CD14-positive monocyte (primary cell): ENCODE measurements around the gene RPE. TPM values are rescaled to one million over a fixed set of nuclear protein-coding genes. Genes with fewer than 3 reads are reported as not detected.

Experiments used
- DNase-seq, 3 donors: peaks; one replicate each; pipeline ENCODE4 v3.0.0-alpha.2; 2011 to 2022
- H2AFZ ChIP-seq: 2 replicates; pipeline ENCODE4 v1.6.0; 2012; ENCODE audit warnings: mild to moderate bottlenecking, low read depth, low read length, inconsistent platforms; ENCODE audit not compliant: insufficient read depth, poor library complexity, severe bottlenecking
- H3K27ac ChIP-seq, 2 donors: 1 replicate in 1 of 2; 2 replicates in 1 of 2; pipeline ENCODE4 v1.5.1; 2012 to 2013; ENCODE audit warnings: low read length in 2 of 2, control low read depth in 1 of 2, inconsistent platforms in 1 of 2, low read depth in 1 of 2, mild to moderate bottlenecking in 1 of 2
- H3K27me3 ChIP-seq, 2 donors: one replicate each; pipeline versions ENCODE4 v1.6.0 to v1.6.1; 2011 to 2013; ENCODE audit warnings: low read length in 2 of 2; ENCODE audit not compliant: control insufficient read depth in 2 of 2, insufficient read depth in 2 of 2
- H3K36me3 ChIP-seq, 2 donors: replicated peaks in 1 of 2; 1 replicate in 1 of 2; 2 replicates in 1 of 2; pipeline versions ENCODE4 v1.5.1 to v1.6.1; 2012 to 2013; ENCODE audit warnings: low read length in 2 of 2, control low read depth in 1 of 2, inconsistent platforms in 1 of 2, mild to moderate bottlenecking in 1 of 2; ENCODE audit not compliant: insufficient read depth in 2 of 2, control insufficient read depth in 1 of 2
- H3K4me1 ChIP-seq, 2 donors: 1 replicate in 1 of 2; 2 replicates in 1 of 2; pipeline versions ENCODE4 v1.5.1 to v1.6.1; 2012 to 2013; ENCODE audit warnings: low read length in 2 of 2, control low read depth in 1 of 2, inconsistent platforms in 1 of 2, mild to moderate bottlenecking in 1 of 2, moderate library complexity in 1 of 2; ENCODE audit not compliant: insufficient read depth in 2 of 2, control insufficient read depth in 1 of 2
- H3K4me2 ChIP-seq: replicated peaks from 2 replicates; pipeline ENCODE3; 2012; ENCODE audit warnings: low read length, moderate library complexity, mild to moderate bottlenecking; ENCODE audit not compliant: poor library complexity, severe bottlenecking; ENCODE audit errors: extremely low read depth
- H3K4me3 ChIP-seq, 3 experiments: fragments of 200-600 bp in 1 of 3; sonication (generic) in 1 of 3; replicated peaks in 1 of 3; 1 replicate in 2 of 3; 2 replicates in 1 of 3; pipeline ENCODE4 v1.5.1; 2011 to 2013; ENCODE audit warnings: low read length in 3 of 3, mild to moderate bottlenecking in 3 of 3, control low read depth in 2 of 3, low read depth in 2 of 3, inconsistent platforms in 1 of 3, moderate library complexity in 1 of 3
- H3K79me2 ChIP-seq: 2 replicates; pipeline ENCODE4 v1.6.0; 2012; ENCODE audit warnings: mild to moderate bottlenecking, control low read depth, inconsistent platforms, low read length, moderate library complexity; ENCODE audit not compliant: insufficient read depth
- H3K9ac ChIP-seq: 2 replicates; pipeline ENCODE4 v1.6.0; 2017; ENCODE audit warnings: low read length, mild to moderate bottlenecking; ENCODE audit not compliant: insufficient read depth, poor library complexity, severe bottlenecking
- H3K9me3 ChIP-seq, 2 donors: replicated peaks in 1 of 2; 1 replicate in 1 of 2; 2 replicates in 1 of 2; pipeline versions ENCODE4 v1.5.1 to v1.6.1; 2012 to 2013; ENCODE audit warnings: low read length in 2 of 2, control low read depth in 1 of 2; ENCODE audit not compliant: control insufficient read depth in 1 of 2, insufficient read depth in 1 of 2
- H4K20me1 ChIP-seq: 2 replicates; pipeline ENCODE4 v1.6.0; 2012; ENCODE audit warnings: mild to moderate bottlenecking, low read length, control low read depth, moderate library complexity; ENCODE audit not compliant: insufficient read depth
- H3K27ac Mint-ChIP-seq, 7 donors: one replicate each; pipeline ENCODE4 v1.8.0; 2020; ENCODE audit warnings: mild to moderate bottlenecking in 7 of 7, mixed read lengths in 7 of 7, moderate library complexity in 6 of 7, inconsistent platforms in 2 of 7
- H3K27me3 Mint-ChIP-seq, 3 donors: one replicate each; pipeline ENCODE4 v1.8.0; 2021 to 2022; ENCODE audit warnings: low read depth in 3 of 3, mild to moderate bottlenecking in 3 of 3, mixed read lengths in 3 of 3, moderate library complexity in 3 of 3, inconsistent platforms in 1 of 3
- H3K36me3 Mint-ChIP-seq, 2 donors: one replicate each; pipeline ENCODE4 v1.8.0; 2020; ENCODE audit warnings: mixed read lengths in 2 of 2, inconsistent platforms in 1 of 2, mild to moderate bottlenecking in 1 of 2
- H3K4me1 Mint-ChIP-seq: one replicate; pipeline ENCODE4 v1.8.0; 2020; ENCODE audit warnings: mild to moderate bottlenecking, mixed read lengths
- H3K4me3 Mint-ChIP-seq, 2 donors: one replicate each; pipeline ENCODE4 v1.8.0; 2020; ENCODE audit warnings: mild to moderate bottlenecking in 2 of 2, mixed read lengths in 2 of 2, moderate library complexity in 1 of 2
- H3K9me3 Mint-ChIP-seq, 7 donors: one replicate each; pipeline ENCODE4 v1.8.0; 2020 to 2022; ENCODE audit warnings: mixed read lengths in 7 of 7, mild to moderate bottlenecking in 6 of 7, moderate library complexity in 6 of 7, inconsistent platforms in 2 of 7
- WGBS: methylation state at CpG from one replicate; pipeline ENCODE4 v1.1.5; 2013; ENCODE audit warnings: missing lambda C conversion rate; ENCODE audit not compliant: insufficient coverage; 5-methylcytosine and 5-hydroxymethylcytosine counted together
- intact Hi-C, 2 donors: fragments of 100-400 bp; cut with micrococcal nuclease; formaldehyde crosslinking; loops; one replicate each; pipeline versions ENCODE4 v1.15.0 to v1.15.1; 2023
- polyA plus RNA-seq, 3 donors: library from polyadenylated mRNA; depleted of rRNA in 1 of 3; unstranded in 2 of 3; stranded (reverse) in 1 of 3; fragments of 300-500 nt in 2 of 3; fragments of >200 nt in 1 of 3; fragmentation: Illumina TruSeq in 2 of 3; gene quantifications; 1 replicate in 2 of 3; 2 replicates in 1 of 3; pipeline ENCODE4 v1.2.3, GENCODE V29; 2012 to 2021
- TF ChIP-seq, protein P1 (sequence below): fragments of 200-600 bp; IDR thresholded peaks from one replicate; pipeline ENCODE4 v1.8.0; 2022; ENCODE audit warnings: antibody characterized with exemption, mild to moderate bottlenecking

The RPE gene
- polyA plus RNA-seq, 3 donors, result 32.3 to 38.1 (median 33.8) TPM

DNA sequence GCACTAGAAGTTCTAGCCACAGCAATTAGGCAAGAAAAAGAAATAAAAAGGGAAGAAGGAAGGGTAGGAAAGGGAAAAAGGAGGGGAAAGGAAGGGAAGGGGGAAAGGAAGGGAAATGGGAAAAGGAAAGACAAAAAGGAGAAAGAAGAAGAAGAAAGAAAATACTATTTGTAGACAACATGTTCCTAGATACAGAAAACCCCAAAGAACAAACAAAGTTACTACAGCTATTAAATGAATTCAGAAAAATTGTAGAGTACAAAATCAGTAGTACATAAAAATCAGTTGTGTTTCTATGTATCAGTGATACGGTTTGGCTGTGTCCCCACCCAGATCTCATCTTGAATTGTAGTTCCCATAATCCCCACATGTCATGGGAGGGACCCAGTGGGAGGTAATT lies 52.3 kb downstream of the RPE start:
- no peaks in the 10 kb centered on the region for H3K79me2 ChIP-seq
- H3K4me2 ChIP-seq, result no peak overlapping the region
- no peak overlapping the region for H3K27ac ChIP-seq
- H4K20me1 ChIP-seq, result no peaks in the 10 kb centered on the region
- Mint-ChIP-seq H3K36me3 (peaks cover 19 to 40% of the 10 kb centered on the region in 2 donors), H3K4me3 (no peak overlapping the region), H3K27me3 (peaks cover 0 to 1% (median 0%) of the 10 kb centered on the region in 3 donors), H3K4me1 (no peaks in the 10 kb centered on the region), H3K27ac (no peak overlapping the region), H3K9me3 (peaks cover 20 to 45% (median 32%) of the 10 kb centered on the region in 7 donors)
- DNase-seq, result no peak
- no peaks in the 10 kb centered on the region for H3K27me3 ChIP-seq
- H3K4me1 ChIP-seq, result no peaks in the 10 kb centered on the region
- H3K4me3 ChIP-seq, result no peak overlapping the region
- no peaks in the 10 kb centered on the region for H3K36me3 ChIP-seq
- H3K9me3 ChIP-seq, result peaks cover 11 to 18% of the 10 kb centered on the region in 2 donors
- TF ChIP-seq, protein P1, sequence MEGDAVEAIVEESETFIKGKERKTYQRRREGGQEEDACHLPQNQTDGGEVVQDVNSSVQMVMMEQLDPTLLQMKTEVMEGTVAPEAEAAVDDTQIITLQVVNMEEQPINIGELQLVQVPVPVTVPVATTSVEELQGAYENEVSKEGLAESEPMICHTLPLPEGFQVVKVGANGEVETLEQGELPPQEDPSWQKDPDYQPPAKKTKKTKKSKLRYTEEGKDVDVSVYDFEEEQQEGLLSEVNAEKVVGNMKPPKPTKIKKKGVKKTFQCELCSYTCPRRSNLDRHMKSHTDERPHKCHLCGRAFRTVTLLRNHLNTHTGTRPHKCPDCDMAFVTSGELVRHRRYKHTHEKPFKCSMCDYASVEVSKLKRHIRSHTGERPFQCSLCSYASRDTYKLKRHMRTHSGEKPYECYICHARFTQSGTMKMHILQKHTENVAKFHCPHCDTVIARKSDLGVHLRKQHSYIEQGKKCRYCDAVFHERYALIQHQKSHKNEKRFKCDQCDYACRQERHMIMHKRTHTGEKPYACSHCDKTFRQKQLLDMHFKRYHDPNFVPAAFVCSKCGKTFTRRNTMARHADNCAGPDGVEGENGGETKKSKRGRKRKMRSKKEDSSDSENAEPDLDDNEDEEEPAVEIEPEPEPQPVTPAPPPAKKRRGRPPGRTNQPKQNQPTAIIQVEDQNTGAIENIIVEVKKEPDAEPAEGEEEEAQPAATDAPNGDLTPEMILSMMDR, result no peak
- no CpG with 5 or more reads among the region's 1 CpG for WGBS
- H2AFZ ChIP-seq, result no peak overlapping the region
- no peak overlapping the region for H3K9ac ChIP-seq
- intact Hi-C loops, result no loop called here

DNA sequence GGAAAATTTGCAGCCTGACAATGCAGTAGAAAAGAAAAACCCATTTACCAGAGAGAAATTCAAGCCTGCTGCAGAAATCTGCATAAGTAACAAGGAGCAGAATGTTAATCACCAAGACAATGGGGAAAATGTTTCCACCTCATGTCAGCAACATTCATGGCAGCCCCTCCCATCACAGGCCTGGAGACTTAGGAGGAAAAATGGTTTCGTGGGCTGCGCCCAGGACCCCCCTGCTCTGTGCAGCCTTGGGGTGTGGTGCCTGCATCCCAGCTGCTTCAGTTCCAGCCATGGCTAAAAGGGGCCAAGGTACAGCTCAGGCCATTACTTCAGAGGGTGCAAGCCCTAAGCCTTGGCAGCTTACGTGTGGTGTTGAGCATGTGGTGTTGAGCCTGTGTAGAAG lies 53.4 kb downstream of the RPE start:
- H3K4me1 ChIP-seq, result no peaks in the 10 kb centered on the region
- no peaks in the 10 kb centered on the region for H3K27me3 ChIP-seq
- no peak overlapping the region for H3K4me2 ChIP-seq
- no peaks in the 10 kb centered on the region for H3K36me3 ChIP-seq
- TF ChIP-seq, protein P1, result no peak
- H4K20me1 ChIP-seq, result no peaks in the 10 kb centered on the region
- H2AFZ ChIP-seq, result no peak overlapping the region
- WGBS, result 100% methylated on average over 2 of the region's 3 CpGs
- peaks cover 11 to 18% of the 10 kb centered on the region in 2 donors for H3K9me3 ChIP-seq
- Mint-ChIP-seq H3K4me1 (no peaks in the 10 kb centered on the region), H3K4me3 (no peak overlapping the region), H3K27ac (no peak overlapping the region), H3K27me3 (peaks cover 0 to 1% (median 0%) of the 10 kb centered on the region in 3 donors), H3K36me3 (peaks cover 15 to 40% of the 10 kb centered on the region in 2 donors), H3K9me3 (peaks cover 20 to 46% (median 32%) of the 10 kb centered on the region in 7 donors)
- H3K4me3 ChIP-seq, result no peak overlapping the region
- no peak overlapping the region for H3K27ac ChIP-seq
- no peak for DNase-seq
- H3K9ac ChIP-seq, result no peak overlapping the region
- intact Hi-C loops, result no loop called here
- H3K79me2 ChIP-seq, result no peaks in the 10 kb centered on the region
